Activated B cell treated with CpG ODN at 0.5 μM for 24 hours (primary cell): ENCODE data around the gene IGF2R. TPM values are rescaled to one million over a fixed set of nuclear protein-coding genes. Genes with fewer than 3 reads are reported as not detected.

Experiments used
- ATAC-seq: fragments of 200-7000 bp; cut with Tn5 transposase; one replicate; pipeline ENCODE4 v1.10.0; 2021; ENCODE audit warnings: low read depth, mild to moderate bottlenecking, moderate library complexity
- CTCF ChIA-PET: fragments of 350-600 bp; sonication (Branson Sonifier 250); formaldehyde crosslinking; loops from one replicate; lab custom pipeline; 2021; ENCODE audit warnings: antibody characterized with exemption; lab: Charles Lee
- POLR2A ChIA-PET: fragments of 350-600 bp; sonication (Branson Sonifier 250); formaldehyde crosslinking; loops from one replicate; lab custom pipeline; 2021; ENCODE audit warnings: antibody characterized with exemption; lab: Charles Lee
- DNase-seq: peaks from one replicate; pipeline ENCODE4 v3.0.0; 2022
- H3K27ac Mint-ChIP-seq: one replicate; pipeline ENCODE4 v1.8.0; 2020; ENCODE audit warnings: mixed read lengths
- H3K27me3 Mint-ChIP-seq: one replicate; pipeline ENCODE4 v1.8.0; 2021; ENCODE audit warnings: mixed read lengths
- H3K36me3 Mint-ChIP-seq: one replicate; pipeline ENCODE4 v1.8.0; 2021; ENCODE audit warnings: low read depth, mixed read lengths
- H3K4me1 Mint-ChIP-seq: one replicate; pipeline ENCODE4 v1.8.0; 2021; ENCODE audit warnings: mixed read lengths
- H3K4me3 Mint-ChIP-seq: one replicate; pipeline ENCODE4 v1.8.0; 2020; ENCODE audit warnings: mild to moderate bottlenecking, mixed read lengths
- H3K9me3 Mint-ChIP-seq: one replicate; pipeline ENCODE4 v1.8.0; 2020; ENCODE audit warnings: mixed read lengths
- CTCF ChIP-seq: fragments of 200-600 bp; IDR thresholded peaks from one replicate; pipeline ENCODE4 v1.8.0; 2022; ENCODE audit warnings: antibody characterized with exemption, mild to moderate bottlenecking
- intact Hi-C: fragments of 100-400 bp; cut with micrococcal nuclease; formaldehyde crosslinking; loops from one replicate; pipeline ENCODE4 v1.15.1; 2024
- total RNA-seq: library from RNA; stranded (reverse); gene quantifications from 2 replicates; pipeline ENCODE4 v1.2.3, GENCODE V29; 2022

Gene IGF2R
- total RNA-seq, 1 donor from 2014 or later: 79.5 TPM

GRCh38 chr6:160015778-160016684, 47.1 kb downstream of the IGF2R start:
- DNase-seq (no peak), ATAC-seq (no peak)
- no peaks in the 10 kb centered on the region for H3K9me3 Mint-ChIP-seq
- intact Hi-C loops: no loop called here
- TF ChIP-seq CTCF: no peak
- no peak overlapping the region for H3K27ac Mint-ChIP-seq
- H3K4me1 Mint-ChIP-seq: peaks cover 19% of the 10 kb centered on the region
- POLR2A ChIA-PET: no interaction called here
- no peak overlapping the region for H3K4me3 Mint-ChIP-seq
- H3K36me3 Mint-ChIP-seq: peaks cover 61% of the 10 kb centered on the region
- CTCF ChIA-PET: no interaction called here
- no peaks in the 10 kb centered on the region for H3K27me3 Mint-ChIP-seq

- CTCF ChIA-PET: no interaction called here
- H3K36me3 Mint-ChIP-seq: peaks cover 30% of the 10 kb centered on the region
- POLR2A ChIA-PET: no interaction called here
- no peak overlapping the region for H3K27ac Mint-ChIP-seq
- DNase-seq (no peak), ATAC-seq (no peak)
- no peaks in the 10 kb centered on the region for H3K27me3 Mint-ChIP-seq
- intact Hi-C loops: no loop called here
- no peaks in the 10 kb centered on the region for H3K9me3 Mint-ChIP-seq
- no peak for TF ChIP-seq CTCF
- H3K4me1 Mint-ChIP-seq: peaks cover 4% of the 10 kb centered on the region
- no peak overlapping the region for H3K4me3 Mint-ChIP-seq
Observed at GRCh38 chr6:160022101-160022500, 53.2 kb downstream of the IGF2R start.

GRCh38 chr6:160022793-160023192, 53.9 kb downstream of the IGF2R start:
- intact Hi-C loops: no loop called here
- DNase-seq (no peak), ATAC-seq (no peak)
- H3K27me3 Mint-ChIP-seq: no peaks in the 10 kb centered on the region
- ChIA-PET CTCF (no interaction called here), POLR2A (no interaction called here)
- H3K36me3 Mint-ChIP-seq: peaks cover 30% of the 10 kb centered on the region
- H3K4me1 Mint-ChIP-seq: peaks cover 5% of the 10 kb centered on the region
- TF ChIP-seq CTCF: no peak
- H3K4me3 Mint-ChIP-seq: no peak overlapping the region
- H3K27ac Mint-ChIP-seq: no peak overlapping the region
- H3K9me3 Mint-ChIP-seq: no peaks in the 10 kb centered on the region

- Mint-ChIP-seq H3K4me3 (no peak overlapping the region), H3K27me3 (no peaks in the 10 kb centered on the region), H3K36me3 (peaks cover 38% of the 10 kb centered on the region), H3K9me3 (no peaks in the 10 kb centered on the region), H3K27ac (no peak overlapping the region), H3K4me1 (peaks cover 13% of the 10 kb centered on the region)
- no peak for ATAC-seq
- ChIA-PET CTCF (no interaction called here), POLR2A (no interaction called here)
- no peak for DNase-seq
- no peak for TF ChIP-seq CTCF
- intact Hi-C loops: no loop called here
Observed at GRCh38 chr6:160024152-160024551, 55.3 kb downstream of the IGF2R start.

GRCh38 chr6:160027076-160027475, 58.2 kb downstream of the IGF2R start:
- peaks cover 24% of the 10 kb centered on the region for H3K4me1 Mint-ChIP-seq
- H3K27me3 Mint-ChIP-seq: no peaks in the 10 kb centered on the region
- no peak for TF ChIP-seq CTCF
- H3K4me3 Mint-ChIP-seq: no peak overlapping the region
- intact Hi-C loops: no loop called here
- H3K36me3 Mint-ChIP-seq: peaks cover 63% of the 10 kb centered on the region
- no peak for ATAC-seq
- H3K27ac Mint-ChIP-seq: no peak overlapping the region
- POLR2A ChIA-PET: interaction anchor here (0.6 to 1.2 kb wide), 2 partner anchors 48 to 300 kb away, joined by 3 to 5 read pairs; no protein-coding TSS in a partner anchor
- no peaks in the 10 kb centered on the region for H3K9me3 Mint-ChIP-seq
- CTCF ChIA-PET: no interaction called here
- DNase-seq: no peak
